K562 (cell line): ENCODE results near the gene LPIN3.

ENCODE experiments used
- HDAC6 ChIP-seq: IDR thresholded peaks from 2 replicates; pipeline ENCODE4 v1.6.1; 2012; ENCODE audit warnings: low read depth, mild to moderate bottlenecking, control low read depth, inconsistent platforms, low read length, moderate library complexity
- HNRNPK ChIP-seq: fragments of 200-400 bp; formaldehyde crosslinking; IDR thresholded peaks from one replicate; pipeline ENCODE4 v1.6.1; 2018; ENCODE audit warnings: mild to moderate bottlenecking, low read depth, low read length; ENCODE audit not compliant: poor library complexity, severe bottlenecking
- KDM1A ChIP-seq, 2 experiments: fragments of 450-650 bp; IDR thresholded peaks; 2 replicates each; pipeline ENCODE4 v1.6.1; 2016; ENCODE audit warnings: mild to moderate bottlenecking in 2 of 2
- POLR2AphosphoS5 ChIP-seq: IDR thresholded peaks from 2 replicates; pipeline ENCODE4 v1.6.1; 2011; ENCODE audit warnings: mild to moderate bottlenecking, low read depth, low read length, moderate library complexity; ENCODE audit not compliant: control insufficient read depth, insufficient read depth
- RAD21 ChIP-seq, 2 experiments: fragments of 250-450 bp in 1 of 2; fragments of 450-650 bp in 1 of 2; sonication (Bioruptor Pico) in 1 of 2; formaldehyde crosslinking in 1 of 2; IDR thresholded peaks in 1 of 2; conservative IDR thresholded peaks in 1 of 2; 2 replicates each; pipeline versions ENCODE4 v1.4.0 to v1.8.0; 2020 to 2022; ENCODE audit warnings: mild to moderate bottlenecking in 2 of 2, moderate library complexity in 1 of 2
- ZBTB1 ChIP-seq: sonication (generic); formaldehyde crosslinking; IDR thresholded peaks from 2 replicates; pipeline ENCODE4 v1.8.1; 2023; ENCODE audit warnings: missing genetic modification reagents, low read depth, mild to moderate bottlenecking, borderline replicate concordance
- ZNF253 ChIP-seq: fragments of 250-450 bp; sonication (Bioruptor Pico); conservative IDR thresholded peaks from 2 replicates; pipeline ENCODE4 v1.6.1; 2021; ENCODE audit warnings: mild to moderate bottlenecking
- ZNF699 ChIP-seq: fragments of 250-450 bp; sonication (Bioruptor Pico); IDR thresholded peaks from 2 replicates; pipeline ENCODE4 v1.8.0; 2021; ENCODE audit warnings: mild to moderate bottlenecking, moderate library complexity; ENCODE audit not compliant: insufficient replicate concordance
- TF ChIP-seq, protein P1 (sequence below), 2 experiments: fragments of 450-650 bp in 1 of 2; IDR thresholded peaks; 2 replicates each; pipeline ENCODE4 v1.6.1; 2011 to 2017; ENCODE audit warnings: low read depth in 2 of 2, antibody characterized with exemption in 1 of 2, borderline replicate concordance in 1 of 2, low read length in 1 of 2, mild to moderate bottlenecking in 1 of 2, mixed read lengths in 1 of 2; ENCODE audit not compliant: control insufficient read depth in 1 of 2
- TF ChIP-seq, protein P2 (sequence below): fragments of 250-450 bp; sonication (Bioruptor Pico); IDR thresholded peaks from 2 replicates; pipeline ENCODE4 v1.5.1; 2021; ENCODE audit warnings: mild to moderate bottlenecking
- TF ChIP-seq, protein P3 (sequence below): sonication (generic); formaldehyde crosslinking; IDR thresholded peaks from 2 replicates; pipeline ENCODE4 v1.8.1; 2023; ENCODE audit warnings: mild to moderate bottlenecking, missing genetic modification reagents
- TF ChIP-seq, protein P4 (sequence below), 3 experiments: fragments of 200-800 bp in 1 of 3; sonication (Bioruptor generic) in 1 of 3; sonication (generic) in 1 of 3; formaldehyde crosslinking in 1 of 3; IDR thresholded peaks; 2 replicates each; pipeline versions ENCODE4 v1.6.1 to v1.8.0; 2016 to 2022; ENCODE audit warnings: mild to moderate bottlenecking in 2 of 3, missing compliant biosample characterization in 2 of 3, missing genetic modification characterization in 2 of 3, missing genetic modification reagents in 1 of 3
- TF ChIP-seq, protein P5 (sequence below), 3 experiments: IDR thresholded peaks in 2 of 3; conservative IDR thresholded peaks in 1 of 3; 2 replicates each; pipeline ENCODE4 v1.5.1; 2011 to 2012; ENCODE audit warnings: low read length in 3 of 3, mild to moderate bottlenecking in 3 of 3, control low read depth in 2 of 3, improper control_type of control experiment in 1 of 3, inconsistent platforms in 1 of 3, low read depth in 1 of 3, mixed read lengths in 1 of 3, moderate library complexity in 1 of 3; ENCODE audit not compliant: insufficient read depth in 2 of 3

DNA sequence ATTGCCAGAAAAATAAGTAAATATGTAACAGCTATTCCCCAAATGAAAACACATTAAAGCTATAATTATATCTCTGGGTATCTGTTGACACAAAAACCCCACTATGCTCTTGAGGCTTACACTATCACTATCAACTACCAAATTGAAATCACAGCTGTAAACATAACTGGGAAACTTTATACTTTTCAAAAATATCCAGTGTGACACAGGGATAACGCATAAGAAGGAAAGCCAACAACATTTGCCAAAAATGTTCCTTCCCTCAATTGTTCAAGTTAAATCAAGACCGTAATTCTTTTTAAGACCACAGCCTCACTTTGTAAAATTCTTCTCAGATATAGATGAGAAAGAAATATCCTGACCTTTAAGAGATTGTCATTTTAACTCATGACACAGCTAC is 26.2 kb upstream of the LPIN3 start:
- no peak for TF ChIP-seq ZBTB1
- TF ChIP-seq, protein P1, sequence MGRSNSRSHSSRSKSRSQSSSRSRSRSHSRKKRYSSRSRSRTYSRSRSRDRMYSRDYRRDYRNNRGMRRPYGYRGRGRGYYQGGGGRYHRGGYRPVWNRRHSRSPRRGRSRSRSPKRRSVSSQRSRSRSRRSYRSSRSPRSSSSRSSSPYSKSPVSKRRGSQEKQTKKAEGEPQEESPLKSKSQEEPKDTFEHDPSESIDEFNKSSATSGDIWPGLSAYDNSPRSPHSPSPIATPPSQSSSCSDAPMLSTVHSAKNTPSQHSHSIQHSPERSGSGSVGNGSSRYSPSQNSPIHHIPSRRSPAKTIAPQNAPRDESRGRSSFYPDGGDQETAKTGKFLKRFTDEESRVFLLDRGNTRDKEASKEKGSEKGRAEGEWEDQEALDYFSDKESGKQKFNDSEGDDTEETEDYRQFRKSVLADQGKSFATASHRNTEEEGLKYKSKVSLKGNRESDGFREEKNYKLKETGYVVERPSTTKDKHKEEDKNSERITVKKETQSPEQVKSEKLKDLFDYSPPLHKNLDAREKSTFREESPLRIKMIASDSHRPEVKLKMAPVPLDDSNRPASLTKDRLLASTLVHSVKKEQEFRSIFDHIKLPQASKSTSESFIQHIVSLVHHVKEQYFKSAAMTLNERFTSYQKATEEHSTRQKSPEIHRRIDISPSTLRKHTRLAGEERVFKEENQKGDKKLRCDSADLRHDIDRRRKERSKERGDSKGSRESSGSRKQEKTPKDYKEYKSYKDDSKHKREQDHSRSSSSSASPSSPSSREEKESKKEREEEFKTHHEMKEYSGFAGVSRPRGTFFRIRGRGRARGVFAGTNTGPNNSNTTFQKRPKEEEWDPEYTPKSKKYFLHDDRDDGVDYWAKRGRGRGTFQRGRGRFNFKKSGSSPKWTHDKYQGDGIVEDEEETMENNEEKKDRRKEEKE (IDR thresholded peaks at IDR 0.05; ENCODE audit: borderline replicate concordance in 1 of 2, control insufficient read depth in 1 of 2, low read depth in 2 of 2, low read length in 1 of 2) = no peak
- TF ChIP-seq, protein P2, sequence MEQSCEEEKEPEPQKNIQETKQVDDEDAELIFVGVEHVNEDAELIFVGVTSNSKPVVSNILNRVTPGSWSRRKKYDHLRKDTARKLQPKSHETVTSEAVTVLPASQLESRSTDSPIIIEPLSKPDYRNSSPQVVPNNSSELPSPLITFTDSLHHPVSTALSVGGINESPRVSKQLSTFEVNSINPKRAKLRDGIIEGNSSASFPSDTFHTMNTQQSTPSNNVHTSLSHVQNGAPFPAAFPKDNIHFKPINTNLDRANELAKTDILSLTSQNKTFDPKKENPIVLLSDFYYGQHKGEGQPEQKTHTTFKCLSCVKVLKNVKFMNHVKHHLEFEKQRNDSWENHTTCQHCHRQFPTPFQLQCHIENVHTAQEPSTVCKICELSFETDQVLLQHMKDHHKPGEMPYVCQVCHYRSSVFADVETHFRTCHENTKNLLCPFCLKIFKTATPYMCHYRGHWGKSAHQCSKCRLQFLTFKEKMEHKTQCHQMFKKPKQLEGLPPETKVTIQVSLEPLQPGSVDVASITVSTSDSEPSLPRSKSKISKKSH = no peak
- no peak for TF ChIP-seq POLR2AphosphoS5
- no peak for TF ChIP-seq ZNF253 (CRISPR knock-in tag)
- no peak for TF ChIP-seq HDAC6
- TF ChIP-seq, protein P3, sequence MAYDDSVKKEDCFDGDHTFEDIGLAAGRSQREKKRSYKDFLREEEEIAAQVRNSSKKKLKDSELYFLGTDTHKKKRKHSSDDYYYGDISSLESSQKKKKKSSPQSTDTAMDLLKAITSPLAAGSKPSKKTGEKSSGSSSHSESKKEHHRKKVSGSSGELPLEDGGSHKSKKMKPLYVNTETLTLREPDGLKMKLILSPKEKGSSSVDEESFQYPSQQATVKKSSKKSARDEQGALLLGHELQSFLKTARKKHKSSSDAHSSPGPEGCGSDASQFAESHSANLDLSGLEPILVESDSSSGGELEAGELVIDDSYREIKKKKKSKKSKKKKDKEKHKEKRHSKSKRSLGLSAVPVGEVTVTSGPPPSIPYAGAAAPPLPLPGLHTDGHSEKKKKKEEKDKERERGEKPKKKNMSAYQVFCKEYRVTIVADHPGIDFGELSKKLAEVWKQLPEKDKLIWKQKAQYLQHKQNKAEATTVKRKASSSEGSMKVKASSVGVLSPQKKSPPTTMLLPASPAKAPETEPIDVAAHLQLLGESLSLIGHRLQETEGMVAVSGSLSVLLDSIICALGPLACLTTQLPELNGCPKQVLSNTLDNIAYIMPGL (CRISPR knock-in tag) = no peak
- TF ChIP-seq, protein P4, sequence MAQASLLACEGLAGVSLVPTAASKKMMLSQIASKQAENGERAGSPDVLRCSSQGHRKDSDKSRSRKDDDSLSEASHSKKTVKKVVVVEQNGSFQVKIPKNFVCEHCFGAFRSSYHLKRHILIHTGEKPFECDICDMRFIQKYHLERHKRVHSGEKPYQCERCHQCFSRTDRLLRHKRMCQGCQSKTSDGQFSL (CRISPR knock-in tag; IDR thresholded peaks at IDR 0.05) = no peak
- TF ChIP-seq, protein P4 (tag; IDR thresholded peaks at IDR 0.05) = no peak
- no peak for TF ChIP-seq KDM1A (IDR thresholded peaks at IDR 0.05)
- TF ChIP-seq, protein P5, sequence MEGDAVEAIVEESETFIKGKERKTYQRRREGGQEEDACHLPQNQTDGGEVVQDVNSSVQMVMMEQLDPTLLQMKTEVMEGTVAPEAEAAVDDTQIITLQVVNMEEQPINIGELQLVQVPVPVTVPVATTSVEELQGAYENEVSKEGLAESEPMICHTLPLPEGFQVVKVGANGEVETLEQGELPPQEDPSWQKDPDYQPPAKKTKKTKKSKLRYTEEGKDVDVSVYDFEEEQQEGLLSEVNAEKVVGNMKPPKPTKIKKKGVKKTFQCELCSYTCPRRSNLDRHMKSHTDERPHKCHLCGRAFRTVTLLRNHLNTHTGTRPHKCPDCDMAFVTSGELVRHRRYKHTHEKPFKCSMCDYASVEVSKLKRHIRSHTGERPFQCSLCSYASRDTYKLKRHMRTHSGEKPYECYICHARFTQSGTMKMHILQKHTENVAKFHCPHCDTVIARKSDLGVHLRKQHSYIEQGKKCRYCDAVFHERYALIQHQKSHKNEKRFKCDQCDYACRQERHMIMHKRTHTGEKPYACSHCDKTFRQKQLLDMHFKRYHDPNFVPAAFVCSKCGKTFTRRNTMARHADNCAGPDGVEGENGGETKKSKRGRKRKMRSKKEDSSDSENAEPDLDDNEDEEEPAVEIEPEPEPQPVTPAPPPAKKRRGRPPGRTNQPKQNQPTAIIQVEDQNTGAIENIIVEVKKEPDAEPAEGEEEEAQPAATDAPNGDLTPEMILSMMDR (IDR thresholded peaks at IDR 0.05 in 2 of 3, conservative IDR thresholded peaks at IDR 0.05 in 1 of 3; ENCODE audit: insufficient read depth in 2 of 3, low read depth in 1 of 3, low read length in 3 of 3) = no peak
- TF ChIP-seq HNRNPK = no peak
- TF ChIP-seq RAD21 (CRISPR knock-in tag; conservative IDR thresholded peaks at IDR 0.05 in 1 of 2, IDR thresholded peaks at IDR 0.05 in 1 of 2) = no peak
- TF ChIP-seq ZNF699 (CRISPR knock-in tag) = no peak
